ENCODE results near the gene FAM234B. TPM values are rescaled to one million over a fixed set of nuclear protein-coding genes. Genes with fewer than 3 reads are reported as not detected.

The FAM234B gene
- polyA plus RNA-seq, 1 donor (not counting 4 experiments of a cell fraction or from before 2014, with no cell fraction given): 4.5 TPM

- Histone ChIP-seq H2AFZ (ENCODE audit: control insufficient read depth, low read length) (no peak overlapping the region), H4K20me1 (ENCODE audit: control insufficient read depth, extremely low read depth, insufficient read depth, low read length) (no peaks in the 10 kb centered on the region), H3K4me2 (ENCODE audit: control insufficient read depth, extremely low read depth, insufficient read depth, low read depth, low read length) (no peak overlapping the region), H3K36me3 (ENCODE audit: control insufficient read depth in 2 of 2, extremely low read depth in 1 of 2, insufficient read depth in 2 of 2, low read length in 2 of 2) (no peaks in the 10 kb centered on the region), H3K4me3 (ENCODE audit: control insufficient read depth in 2 of 3, extremely low read depth in 1 of 3, insufficient read depth in 2 of 3, low read depth in 1 of 3, low read length in 3 of 3) (no peak overlapping the region), H3K9me1 (ENCODE audit: control insufficient read depth, extremely low read depth, insufficient read depth, low read length) (no peaks in the 10 kb centered on the region), H3K27me3 (ENCODE audit: control insufficient read depth, extremely low read depth, insufficient read depth, low read length) (no peaks in the 10 kb centered on the region), H3K9me3 (ENCODE audit: control insufficient read depth, low read depth, low read length) (no peaks in the 10 kb centered on the region), H3K4me1 (ENCODE audit: control insufficient read depth, extremely low read depth, insufficient read depth, low read length) (peaks cover 9% of the 10 kb centered on the region), H3K27ac (ENCODE audit: control insufficient read depth, insufficient read depth, low read length) (no peak overlapping the region), H3K9ac (ENCODE audit: control insufficient read depth, extremely low read depth, insufficient read depth, low read length) (no peak overlapping the region), H3K79me2 (ENCODE audit: control insufficient read depth, insufficient read depth, low read length) (no peaks in the 10 kb centered on the region)
- TF ChIP-seq CTCF (optimal IDR thresholded peaks at IDR 0.05 in 1 of 3, IDR thresholded peaks at IDR 0.05 in 1 of 3, conservative IDR thresholded peaks at IDR 0.05 in 1 of 3; ENCODE audit: extremely low read depth in 1 of 3, insufficient read depth in 2 of 3, low read length in 3 of 3) (no peak), EZH2 (IDR thresholded peaks at IDR 0.05; ENCODE audit: low read length) (no peak)
- dilution Hi-C loops (cut with MboI; ENCODE audit: extremely low pct_ligation_motif_present, low sequenced_read_pairs): no loop called here
- DNase-seq (ENCODE audit: low read depth, low spot score) (no peak), FAIRE-seq (no peak)
Measured at GRCh38 chr12:13120413-13120812, 76.2 kb downstream of the FAM234B start.

- dilution Hi-C loops (cut with MboI; ENCODE audit: extremely low pct_ligation_motif_present, low sequenced_read_pairs): no loop called here
- peaks cover 20% of the 10 kb centered on the region for H3K4me1 ChIP-seq (ENCODE audit: control insufficient read depth, extremely low read depth, insufficient read depth, low read length)
- DNase-seq (ENCODE audit: low read depth, low spot score) (no peak), FAIRE-seq (no peak)
- no peaks in the 10 kb centered on the region for H3K9me3 ChIP-seq (ENCODE audit: control insufficient read depth, low read depth, low read length)
- H3K4me2 ChIP-seq (ENCODE audit: control insufficient read depth, extremely low read depth, insufficient read depth, low read depth, low read length): no peak overlapping the region
- no peaks in the 10 kb centered on the region for H3K27me3 ChIP-seq (ENCODE audit: control insufficient read depth, extremely low read depth, insufficient read depth, low read length)
- H4K20me1 ChIP-seq (ENCODE audit: control insufficient read depth, extremely low read depth, insufficient read depth, low read length): no peaks in the 10 kb centered on the region
- no peak overlapping the region for H3K4me3 ChIP-seq (ENCODE audit: control insufficient read depth in 2 of 3, extremely low read depth in 1 of 3, insufficient read depth in 2 of 3, low read depth in 1 of 3, low read length in 3 of 3)
- H2AFZ ChIP-seq (ENCODE audit: control insufficient read depth, low read length): no peak overlapping the region
- H3K9ac ChIP-seq (ENCODE audit: control insufficient read depth, extremely low read depth, insufficient read depth, low read length): no peak overlapping the region
- H3K27ac ChIP-seq (ENCODE audit: control insufficient read depth, insufficient read depth, low read length): no peak overlapping the region
- no peaks in the 10 kb centered on the region for H3K36me3 ChIP-seq (ENCODE audit: control insufficient read depth in 2 of 2, extremely low read depth in 1 of 2, insufficient read depth in 2 of 2, low read length in 2 of 2)
- no peaks in the 10 kb centered on the region for H3K9me1 ChIP-seq (ENCODE audit: control insufficient read depth, extremely low read depth, insufficient read depth, low read length)
- no peaks in the 10 kb centered on the region for H3K79me2 ChIP-seq (ENCODE audit: control insufficient read depth, insufficient read depth, low read length)
- TF ChIP-seq EZH2 (IDR thresholded peaks at IDR 0.05; ENCODE audit: low read length) (no peak), CTCF (optimal IDR thresholded peaks at IDR 0.05 in 1 of 3, IDR thresholded peaks at IDR 0.05 in 1 of 3, conservative IDR thresholded peaks at IDR 0.05 in 1 of 3; ENCODE audit: extremely low read depth in 1 of 3, insufficient read depth in 2 of 3, low read length in 3 of 3) (no peak)
Measured at GRCh38 chr12:13121568-13121967, 77.4 kb downstream of the FAM234B start.
